NT2/D1 (cell line): ENCODE measurements around the gene SPRING1.

Experiments
- SUZ12 ChIP-seq: IDR thresholded peaks from 2 replicates; pipeline ENCODE4 v1.6.1; 2011; ENCODE audit not compliant: insufficient read length, insufficient read depth; ENCODE audit errors: extremely low read depth
- YY1 ChIP-seq: IDR thresholded peaks from 2 replicates; pipeline ENCODE4 v1.6.1; 2011; ENCODE audit not compliant: insufficient read length, insufficient read depth

GRCh38 chr12:116780942-116781341, 43.1 kb upstream of the SPRING1 start:
- TF ChIP-seq YY1 (no peak), SUZ12 (no peak)
